ENCODE data around the gene GHSR. TPM values are rescaled to one million over a fixed set of nuclear protein-coding genes. Genes with fewer than 3 reads are reported as not detected.

GHSR gene
- polyA plus RNA-seq, 1 experiment = not detected

- Histone ChIP-seq H3K36me3 (ENCODE audit: control insufficient read depth, insufficient read depth, low read length) (no peaks in the 10 kb centered on the region), H3K27me3 (ENCODE audit: control insufficient read depth, insufficient read depth, low read length) (peaks cover 6% of the 10 kb centered on the region), H3K4me3 (ENCODE audit: low read depth, low read length) (no peak overlapping the region)
- POLR2A ChIA-PET = no interaction called here
- CTCF ChIA-PET = no interaction called here
- DNase-seq (ENCODE audit: low read depth) = no peak
- TF ChIP-seq CTCF (IDR thresholded peaks at IDR 0.05; ENCODE audit: insufficient read depth, low read depth, low read length) = no peak
Measured at GRCh38 chr3:172438186-172438585, 10.1 kb downstream of the GHSR start.

GRCh38 chr3:172437713-172438112, 10.5 kb downstream of the GHSR start:
- ChIA-PET CTCF (no interaction called here), POLR2A (no interaction called here)
- H3K36me3 ChIP-seq (ENCODE audit: control insufficient read depth, insufficient read depth, low read length) = no peaks in the 10 kb centered on the region
- H3K4me3 ChIP-seq (ENCODE audit: low read depth, low read length) = no peak overlapping the region
- peaks cover 6% of the 10 kb centered on the region for H3K27me3 ChIP-seq (ENCODE audit: control insufficient read depth, insufficient read depth, low read length)
- no peak for TF ChIP-seq CTCF (IDR thresholded peaks at IDR 0.05; ENCODE audit: insufficient read depth, low read depth, low read length)
- DNase-seq (ENCODE audit: low read depth) = no peak

GRCh38 chr3:172415323-172415722, 32.9 kb downstream of the GHSR start:
- no peak for TF ChIP-seq CTCF (IDR thresholded peaks at IDR 0.05; ENCODE audit: insufficient read depth, low read depth, low read length)
- Histone ChIP-seq H3K4me3 (ENCODE audit: low read depth, low read length) (no peak overlapping the region), H3K36me3 (ENCODE audit: control insufficient read depth, insufficient read depth, low read length) (no peaks in the 10 kb centered on the region), H3K27me3 (ENCODE audit: control insufficient read depth, insufficient read depth, low read length) (peaks cover 1% of the 10 kb centered on the region; the same call in 1 of the 2 replicates)
- ChIA-PET POLR2A (interaction anchor here (0.7 kb wide), 1 partner anchor 9 kb away, joined by 6 read pairs; no protein-coding TSS in a partner anchor), CTCF (no interaction called here)
- no peak for DNase-seq (ENCODE audit: low read depth)

DNA sequence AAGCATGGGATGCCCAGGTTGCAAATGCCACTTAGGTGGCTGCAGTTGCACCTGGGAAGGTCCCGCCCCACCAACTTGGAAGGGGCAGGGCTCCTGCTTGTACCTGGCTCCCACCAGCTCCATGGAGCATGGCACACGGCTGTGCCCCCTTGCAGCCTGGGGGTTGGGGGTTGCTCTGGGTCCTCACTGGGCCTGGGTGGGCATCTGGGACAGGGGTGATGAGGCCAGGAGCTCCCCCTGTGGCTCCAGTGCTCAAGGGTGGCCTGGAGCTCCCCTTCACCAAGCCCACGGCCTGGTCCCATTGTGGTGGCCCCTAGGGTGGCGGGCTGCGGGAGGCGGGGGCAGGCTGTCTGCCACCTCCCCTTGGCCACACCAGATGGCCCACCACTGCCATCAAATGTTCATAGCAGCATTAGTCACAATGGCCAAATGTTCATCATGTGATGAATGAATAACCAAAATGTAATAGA, 36.7 kb downstream of the GHSR start:
- CTCF ChIA-PET = no interaction called here
- Histone ChIP-seq H3K4me3 (ENCODE audit: low read depth, low read length) (no peak overlapping the region), H3K27me3 (ENCODE audit: control insufficient read depth, insufficient read depth, low read length) (no peaks in the 10 kb centered on the region; the same call in 1 of the 2 replicates), H3K36me3 (ENCODE audit: control insufficient read depth, insufficient read depth, low read length) (no peaks in the 10 kb centered on the region)
- DNase-seq (ENCODE audit: low read depth) = no peak
- no peak for TF ChIP-seq CTCF (IDR thresholded peaks at IDR 0.05; ENCODE audit: insufficient read depth, low read depth, low read length)
- POLR2A ChIA-PET = no interaction called here

- DNase-seq (ENCODE audit: low read depth) = no peak
- no peaks in the 10 kb centered on the region; the same call in 1 of the 2 replicates for H3K27me3 ChIP-seq (ENCODE audit: control insufficient read depth, insufficient read depth, low read length)
- H3K4me3 ChIP-seq (ENCODE audit: low read depth, low read length) = no peak overlapping the region
- no peak for TF ChIP-seq CTCF (IDR thresholded peaks at IDR 0.05; ENCODE audit: insufficient read depth, low read depth, low read length)
- no peaks in the 10 kb centered on the region for H3K36me3 ChIP-seq (ENCODE audit: control insufficient read depth, insufficient read depth, low read length)
- POLR2A ChIA-PET = no interaction called here
- CTCF ChIA-PET = no interaction called here
Measured at GRCh38 chr3:172410702-172411477, 37.4 kb downstream of the GHSR start.
